SK-N-SH treated with all-trans-retinoic acid at 6 μM for 48 hours (cell line): ENCODE data around the gene TMEM9.

Experiments used
- RARB ChIP-seq: fragments of 250-450 bp; sonication (Bioruptor Pico); IDR thresholded peaks from 2 replicates; pipeline ENCODE4 v1.8.0; 2021; ENCODE audit warnings: mild to moderate bottlenecking, moderate library complexity
- SNAI2 ChIP-seq: fragments of 250-450 bp; sonication (Bioruptor Pico); IDR thresholded peaks from 2 replicates; pipeline ENCODE4 v1.5.0; 2020; ENCODE audit warnings: mild to moderate bottlenecking, moderate library complexity
- TCF4 ChIP-seq: fragments of 250-450 bp; sonication (Bioruptor Pico); IDR thresholded peaks from 2 replicates; pipeline ENCODE4 v1.8.0; 2021; ENCODE audit warnings: mild to moderate bottlenecking, moderate library complexity, borderline replicate concordance
- TOX ChIP-seq: fragments of 250-450 bp; sonication (Bioruptor Pico); IDR thresholded peaks from 2 replicates; pipeline ENCODE4 v1.8.0; 2021; ENCODE audit warnings: mild to moderate bottlenecking, moderate library complexity, borderline replicate concordance
- ZFP3 ChIP-seq: fragments of 250-450 bp; sonication (Bioruptor Pico); IDR thresholded peaks from 2 replicates; pipeline ENCODE4 v1.5.0; 2020; ENCODE audit warnings: mild to moderate bottlenecking, moderate library complexity
- ZFP30 ChIP-seq: fragments of 450-650 bp; formaldehyde crosslinking; IDR thresholded peaks from 2 replicates; pipeline ENCODE4 v1.5.0; 2022; ENCODE audit warnings: mild to moderate bottlenecking, moderate library complexity
- ZNF8 ChIP-seq: fragments of 450-650 bp; formaldehyde crosslinking; IDR thresholded peaks from 2 replicates; pipeline ENCODE4 v1.5.0; 2020; ENCODE audit warnings: mild to moderate bottlenecking, moderate library complexity
- TF ChIP-seq, protein P1 (sequence below): fragments of 250-450 bp; sonication (Bioruptor Pico); IDR thresholded peaks from 2 replicates; pipeline ENCODE4 v1.8.0; 2021; ENCODE audit warnings: low read depth, mild to moderate bottlenecking, moderate library complexity, borderline replicate concordance
- TF ChIP-seq, protein P2 (sequence below): fragments of 250-450 bp; sonication (Bioruptor Pico); IDR thresholded peaks from 2 replicates; pipeline ENCODE4 v1.5.1; 2021; ENCODE audit warnings: mild to moderate bottlenecking, moderate library complexity
- TF ChIP-seq, protein P3 (sequence below): fragments of 250-450 bp; sonication (Bioruptor Pico); IDR thresholded peaks from 2 replicates; pipeline ENCODE4 v1.8.0; 2020; ENCODE audit warnings: mild to moderate bottlenecking, moderate library complexity, borderline replicate concordance

DNA sequence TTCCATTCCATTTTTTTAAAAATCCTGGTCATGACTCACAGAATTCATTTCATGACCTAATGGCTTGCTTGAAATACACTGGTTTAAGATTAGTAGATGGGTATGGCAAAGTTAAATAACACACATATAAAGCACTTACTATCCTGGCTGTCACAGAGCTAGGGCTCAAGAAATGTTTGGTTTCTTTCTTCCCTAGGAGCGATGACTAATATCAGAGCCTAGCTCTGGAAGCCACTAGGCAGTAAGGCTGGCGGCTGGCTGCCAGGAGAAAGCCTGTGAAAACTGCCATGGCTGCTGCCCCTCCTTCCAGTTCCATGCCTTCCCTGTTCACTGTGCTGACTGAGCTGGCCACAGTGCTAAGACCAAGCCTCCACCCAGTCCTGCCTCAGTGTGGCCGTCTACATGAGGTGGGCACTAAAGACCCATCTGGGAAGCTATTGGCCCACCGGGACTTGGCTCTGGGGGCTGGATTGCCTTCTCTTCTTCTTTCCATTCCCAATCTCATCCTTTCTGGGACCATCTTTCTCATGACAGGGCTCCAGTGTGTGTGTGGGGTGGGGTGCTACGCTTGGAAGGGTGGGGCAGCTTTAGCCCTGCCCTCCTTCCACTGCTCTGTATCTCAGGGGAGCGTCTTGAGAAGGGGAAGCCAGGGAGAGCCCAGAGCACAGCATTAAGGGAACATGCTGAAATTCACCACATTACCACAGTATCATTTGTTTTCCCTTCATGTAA, 16.5 kb downstream of the TMEM9 start:
- no peak for TF ChIP-seq SNAI2
- TF ChIP-seq, protein P1, sequence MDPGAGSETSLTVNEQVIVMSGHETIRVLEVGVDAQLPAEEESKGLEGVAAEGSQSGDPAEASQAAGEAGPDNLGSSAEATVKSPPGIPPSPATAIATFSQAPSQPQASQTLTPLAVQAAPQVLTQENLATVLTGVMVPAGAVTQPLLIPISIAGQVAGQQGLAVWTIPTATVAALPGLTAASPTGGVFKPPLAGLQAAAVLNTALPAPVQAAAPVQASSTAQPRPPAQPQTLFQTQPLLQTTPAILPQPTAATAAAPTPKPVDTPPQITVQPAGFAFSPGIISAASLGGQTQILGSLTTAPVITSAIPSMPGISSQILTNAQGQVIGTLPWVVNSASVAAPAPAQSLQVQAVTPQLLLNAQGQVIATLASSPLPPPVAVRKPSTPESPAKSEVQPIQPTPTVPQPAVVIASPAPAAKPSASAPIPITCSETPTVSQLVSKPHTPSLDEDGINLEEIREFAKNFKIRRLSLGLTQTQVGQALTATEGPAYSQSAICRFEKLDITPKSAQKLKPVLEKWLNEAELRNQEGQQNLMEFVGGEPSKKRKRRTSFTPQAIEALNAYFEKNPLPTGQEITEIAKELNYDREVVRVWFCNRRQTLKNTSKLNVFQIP, result no peak
- no peak for TF ChIP-seq ZNF8 (CRISPR knock-in tag)
- no peak for TF ChIP-seq TOX
- TF ChIP-seq, protein P2, sequence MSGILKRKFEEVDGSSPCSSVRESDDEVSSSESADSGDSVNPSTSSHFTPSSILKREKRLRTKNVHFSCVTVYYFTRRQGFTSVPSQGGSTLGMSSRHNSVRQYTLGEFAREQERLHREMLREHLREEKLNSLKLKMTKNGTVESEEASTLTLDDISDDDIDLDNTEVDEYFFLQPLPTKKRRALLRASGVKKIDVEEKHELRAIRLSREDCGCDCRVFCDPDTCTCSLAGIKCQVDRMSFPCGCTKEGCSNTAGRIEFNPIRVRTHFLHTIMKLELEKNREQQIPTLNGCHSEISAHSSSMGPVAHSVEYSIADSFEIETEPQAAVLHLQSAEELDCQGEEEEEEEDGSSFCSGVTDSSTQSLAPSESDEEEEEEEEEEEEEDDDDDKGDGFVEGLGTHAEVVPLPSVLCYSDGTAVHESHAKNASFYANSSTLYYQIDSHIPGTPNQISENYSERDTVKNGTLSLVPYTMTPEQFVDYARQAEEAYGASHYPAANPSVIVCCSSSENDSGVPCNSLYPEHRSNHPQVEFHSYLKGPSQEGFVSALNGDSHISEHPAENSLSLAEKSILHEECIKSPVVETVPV (CRISPR knock-in tag), result no peak
- TF ChIP-seq, protein P3, sequence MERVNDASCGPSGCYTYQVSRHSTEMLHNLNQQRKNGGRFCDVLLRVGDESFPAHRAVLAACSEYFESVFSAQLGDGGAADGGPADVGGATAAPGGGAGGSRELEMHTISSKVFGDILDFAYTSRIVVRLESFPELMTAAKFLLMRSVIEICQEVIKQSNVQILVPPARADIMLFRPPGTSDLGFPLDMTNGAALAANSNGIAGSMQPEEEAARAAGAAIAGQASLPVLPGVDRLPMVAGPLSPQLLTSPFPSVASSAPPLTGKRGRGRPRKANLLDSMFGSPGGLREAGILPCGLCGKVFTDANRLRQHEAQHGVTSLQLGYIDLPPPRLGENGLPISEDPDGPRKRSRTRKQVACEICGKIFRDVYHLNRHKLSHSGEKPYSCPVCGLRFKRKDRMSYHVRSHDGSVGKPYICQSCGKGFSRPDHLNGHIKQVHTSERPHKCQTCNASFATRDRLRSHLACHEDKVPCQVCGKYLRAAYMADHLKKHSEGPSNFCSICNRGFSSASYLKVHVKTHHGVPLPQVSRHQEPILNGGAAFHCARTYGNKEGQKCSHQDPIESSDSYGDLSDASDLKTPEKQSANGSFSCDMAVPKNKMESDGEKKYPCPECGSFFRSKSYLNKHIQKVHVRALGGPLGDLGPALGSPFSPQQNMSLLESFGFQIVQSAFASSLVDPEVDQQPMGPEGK (CRISPR knock-in tag), result no peak
- TF ChIP-seq ZFP3, result no peak
- TF ChIP-seq ZFP30 (CRISPR knock-in tag), result no peak
- TF ChIP-seq RARB (CRISPR knock-in tag), result no peak
- no peak for TF ChIP-seq TCF4 (CRISPR knock-in tag)
